GM19324 (cell line): ENCODE measurements around the gene C1orf174.
"Not testable (repeated sequence)": the region's sequence is repeated elsewhere in the genome, so short reads cannot be mapped to it uniquely, and the experiment has no call there.

Experiments used
- ATAC-seq: cut with Tn5 transposase; IDR thresholded peaks from one replicate; pipeline ENCODE4 v1.9.1; 2021; ENCODE audit warnings: mild to moderate bottlenecking, moderate library complexity; ENCODE audit not compliant: unreplicated experiment, low FRiP score

The C1orf174 gene

DNA sequence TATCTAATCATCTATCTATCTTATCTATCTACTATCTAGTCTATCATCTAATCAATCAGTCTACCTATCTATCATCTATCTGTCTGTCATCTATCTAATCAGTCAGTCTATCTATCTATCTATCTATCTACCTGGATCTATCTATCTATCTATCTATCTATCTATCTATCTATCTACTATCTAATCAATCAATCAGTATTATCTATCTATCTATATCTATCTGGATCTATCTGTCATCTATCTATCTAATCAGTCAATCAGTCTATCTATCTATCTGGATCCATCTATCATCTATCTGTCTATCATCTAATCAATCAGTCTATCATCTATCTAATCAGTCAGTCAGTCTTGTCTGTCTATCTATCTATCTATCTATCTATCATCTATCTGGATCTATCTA lies 26.9 kb upstream of the C1orf174 start:
- ATAC-seq, result no peak

DNA sequence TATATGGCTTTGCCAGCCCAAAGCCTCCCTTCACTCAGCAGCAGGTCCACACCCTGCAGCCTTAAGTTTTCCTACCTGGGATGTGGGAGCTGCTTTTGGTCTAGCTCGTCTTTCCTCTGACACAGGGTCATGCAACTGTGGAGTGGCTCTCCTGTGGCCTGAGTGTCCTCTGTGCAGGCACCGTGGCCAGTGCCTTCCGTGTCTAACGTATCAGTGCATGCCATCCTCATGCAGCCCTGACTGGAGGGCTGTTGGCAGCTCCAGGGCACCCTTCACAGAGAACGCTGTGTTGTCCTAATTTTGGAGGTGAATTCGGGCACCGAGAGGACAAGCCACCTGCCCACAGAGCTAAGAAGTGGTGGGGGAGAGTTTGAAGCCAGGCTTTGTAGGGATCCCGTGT lies 25.7 kb upstream of the C1orf174 start:
- ATAC-seq, result no peak

DNA sequence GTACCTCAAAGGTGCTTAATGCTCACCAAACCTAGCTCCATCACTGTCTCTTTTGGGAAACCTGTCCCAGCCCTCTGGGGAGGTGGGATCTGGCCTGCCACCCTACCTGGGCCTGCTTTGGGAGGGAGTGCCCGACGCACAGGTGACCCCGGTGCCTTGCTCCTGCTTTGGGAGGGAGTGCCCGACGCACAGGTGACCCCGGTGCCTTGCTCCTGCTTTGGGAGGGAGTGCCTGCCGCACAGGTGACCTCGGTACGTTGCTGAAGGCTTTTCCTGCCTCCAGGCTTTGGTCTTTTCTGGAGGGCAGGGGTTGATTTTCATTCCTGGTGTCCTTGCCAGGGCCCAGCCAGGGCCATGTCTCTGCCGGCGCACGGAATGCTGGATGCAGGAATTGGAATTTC lies 25.2 kb upstream of the C1orf174 start:
- ATAC-seq, result no peak

DNA sequence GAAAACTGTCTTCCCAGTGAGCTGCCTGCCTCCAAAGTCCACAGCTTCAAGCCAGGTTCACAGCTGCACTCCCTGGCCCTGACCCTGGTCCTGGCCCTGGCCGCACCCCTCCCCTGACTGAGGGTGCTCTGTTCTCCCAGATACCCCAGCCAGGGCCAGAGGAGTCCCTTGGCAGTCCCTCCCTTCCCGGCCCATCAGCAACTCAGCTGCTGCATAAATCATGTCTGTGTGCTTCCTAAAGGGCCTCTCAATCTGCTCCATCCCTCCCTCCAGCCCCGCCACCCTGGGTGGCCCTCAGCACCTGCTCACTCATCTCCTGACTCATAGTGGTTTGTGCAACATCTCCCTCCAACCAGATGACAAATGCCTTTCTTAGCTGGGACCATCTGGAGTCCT lies 24.8 kb upstream of the C1orf174 start:
- ATAC-seq, result no peak

DNA sequence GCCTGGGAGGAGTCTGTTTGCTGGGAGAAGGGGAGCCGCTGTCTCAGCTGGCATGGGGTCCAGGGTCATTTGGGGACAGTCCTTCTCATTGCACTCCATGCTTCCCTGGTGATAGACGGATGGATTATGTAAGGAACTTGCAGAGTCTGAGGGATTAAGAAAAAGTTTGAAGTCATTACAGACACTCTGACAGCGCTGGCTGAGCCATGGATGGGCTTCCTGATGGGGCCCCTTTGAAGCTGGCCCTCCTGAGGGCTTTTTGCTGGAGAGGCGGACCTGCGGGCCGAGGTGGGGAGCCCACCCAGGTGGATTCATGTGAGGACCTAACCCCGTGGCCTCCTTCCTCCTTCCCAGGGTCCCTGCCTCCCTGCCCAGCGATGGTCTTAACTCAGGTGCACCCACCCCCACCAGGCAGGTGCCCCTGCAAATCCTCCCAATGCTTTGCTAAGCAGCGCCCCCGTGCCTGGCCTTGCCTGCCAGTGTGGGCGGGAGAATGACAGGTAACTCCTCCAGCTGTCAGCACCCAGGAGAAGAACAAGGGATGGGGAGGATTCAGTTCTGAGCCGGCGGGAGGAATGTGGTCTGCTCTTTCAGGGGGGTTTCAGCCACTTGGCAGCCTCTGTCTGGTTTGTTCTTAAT lies 24.2 kb upstream of the C1orf174 start:
- ATAC-seq, result no peak

DNA sequence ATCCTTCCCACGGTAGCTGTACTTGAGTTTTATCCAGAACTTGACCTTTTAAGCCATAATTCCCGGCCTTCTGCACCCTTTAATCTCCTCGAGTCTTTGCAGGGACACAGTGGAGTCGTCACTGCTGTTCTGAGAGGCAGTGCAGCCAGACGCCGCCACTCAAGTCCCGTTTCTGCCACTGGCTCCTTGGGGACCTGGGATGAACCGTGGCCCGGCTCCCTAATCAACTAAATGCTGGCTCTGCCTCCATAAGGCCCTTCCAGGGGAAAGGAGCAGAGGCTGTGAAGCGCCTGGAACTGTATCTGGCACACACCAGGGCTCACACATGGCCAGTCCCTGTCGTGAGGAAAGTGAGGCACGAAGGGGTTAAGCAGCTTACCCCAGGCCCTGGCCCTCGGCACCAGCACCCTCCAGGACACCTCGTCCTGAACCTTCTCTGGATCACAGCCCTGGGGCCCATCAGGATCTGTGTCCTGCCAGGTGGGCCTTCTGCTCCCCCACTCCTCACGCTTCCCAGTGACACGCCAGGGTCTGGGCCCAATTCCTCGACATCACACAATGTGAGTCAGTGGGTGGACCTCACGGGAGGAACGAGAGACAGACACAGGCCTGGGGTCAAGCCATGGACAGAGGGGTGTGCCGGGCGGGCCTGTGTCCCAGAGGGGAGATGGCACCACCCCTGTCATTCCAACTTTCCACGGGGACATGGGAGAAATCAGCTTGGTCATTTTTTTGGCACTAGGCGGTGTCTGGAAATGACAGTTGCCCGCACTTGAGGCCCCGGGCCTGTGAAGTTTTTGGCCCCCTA lies 23.5 kb upstream of the C1orf174 start:
- ATAC-seq, result no peak

DNA sequence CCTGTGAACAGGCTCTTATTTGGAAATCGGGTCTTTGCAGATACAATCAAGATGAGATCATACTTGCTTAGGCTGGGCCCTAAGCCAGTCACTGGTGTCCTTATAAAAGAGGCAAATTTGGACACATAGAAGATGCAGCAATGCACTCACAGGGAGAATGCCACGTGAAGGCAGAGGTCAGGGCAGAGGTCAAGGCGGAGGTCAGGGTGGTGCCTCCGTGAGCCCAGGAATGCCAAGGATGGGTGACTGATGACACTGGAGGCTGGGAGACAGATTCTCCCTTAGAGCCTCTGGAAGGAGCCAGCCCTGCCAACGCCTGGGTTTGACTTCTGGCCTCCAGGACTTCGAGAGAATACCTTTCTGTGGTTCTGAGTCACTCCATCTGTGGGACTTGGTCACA lies 22.8 kb upstream of the C1orf174 start:
- no peak for ATAC-seq

DNA sequence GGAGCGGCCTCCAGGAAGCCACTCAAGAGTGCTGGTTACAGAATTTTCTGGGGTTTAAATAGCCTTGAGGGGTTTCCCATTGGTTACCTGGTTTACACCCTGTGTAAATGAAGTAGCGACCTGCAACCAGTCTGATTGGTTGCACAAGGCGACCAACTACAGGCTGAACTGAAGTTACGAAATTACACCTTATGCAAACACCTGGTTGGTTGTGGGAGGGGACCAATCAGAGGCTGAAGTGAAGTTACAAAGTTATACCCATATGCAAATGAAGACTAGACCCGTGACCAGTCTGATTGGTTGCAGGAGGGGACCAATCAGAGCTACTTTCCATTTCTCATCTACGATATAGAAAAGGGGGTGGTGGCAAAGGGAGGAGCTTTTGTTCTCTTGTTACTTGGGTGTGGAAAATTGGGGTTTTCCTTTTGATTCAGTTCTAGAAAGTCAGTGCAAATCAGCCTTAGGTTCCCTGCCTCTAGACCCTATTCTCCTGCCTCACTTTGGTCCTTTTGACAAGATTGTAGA lies 22.2 kb upstream of the C1orf174 start:
- ATAC-seq, result no peak

DNA sequence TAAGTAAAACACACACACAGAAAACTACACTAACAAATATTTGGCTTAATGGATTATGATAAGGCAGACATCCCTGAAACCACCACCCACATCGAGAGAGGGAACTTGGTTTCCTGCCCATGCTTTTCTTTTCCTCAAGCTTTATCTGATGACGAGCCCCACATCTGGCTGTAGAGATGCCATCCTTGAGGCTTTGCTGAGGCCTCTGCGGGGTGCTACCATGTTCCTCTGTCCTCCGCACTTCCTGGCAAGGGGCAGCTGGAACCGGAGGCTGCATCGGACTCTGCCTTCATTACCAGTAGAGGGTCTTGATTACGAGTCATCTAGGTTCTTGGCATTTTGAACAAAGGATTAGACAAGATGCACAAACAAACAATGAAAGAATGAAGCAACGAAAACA lies 21.7 kb upstream of the C1orf174 start:
- ATAC-seq, result no peak

DNA sequence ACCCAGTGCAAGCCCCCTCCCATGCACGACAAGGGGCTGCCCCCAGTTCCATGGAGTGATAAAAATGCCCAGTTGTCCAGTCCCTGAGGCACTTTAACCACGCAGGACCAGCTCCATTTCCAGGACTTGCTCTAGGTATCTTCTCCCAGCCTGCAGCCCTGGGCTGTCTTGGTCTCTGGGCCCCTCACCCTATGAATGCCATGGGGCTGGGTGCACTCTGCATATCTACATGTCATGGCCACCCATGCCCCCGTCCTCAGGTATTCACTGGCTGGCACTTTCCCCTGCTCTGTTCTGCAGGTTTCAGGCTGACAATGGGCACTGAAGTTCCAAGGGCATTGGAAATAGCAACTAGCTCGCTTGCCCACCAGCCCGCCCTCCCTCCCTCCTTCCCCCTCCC lies 19.6 kb upstream of the C1orf174 start:
- ATAC-seq, result no peak

DNA sequence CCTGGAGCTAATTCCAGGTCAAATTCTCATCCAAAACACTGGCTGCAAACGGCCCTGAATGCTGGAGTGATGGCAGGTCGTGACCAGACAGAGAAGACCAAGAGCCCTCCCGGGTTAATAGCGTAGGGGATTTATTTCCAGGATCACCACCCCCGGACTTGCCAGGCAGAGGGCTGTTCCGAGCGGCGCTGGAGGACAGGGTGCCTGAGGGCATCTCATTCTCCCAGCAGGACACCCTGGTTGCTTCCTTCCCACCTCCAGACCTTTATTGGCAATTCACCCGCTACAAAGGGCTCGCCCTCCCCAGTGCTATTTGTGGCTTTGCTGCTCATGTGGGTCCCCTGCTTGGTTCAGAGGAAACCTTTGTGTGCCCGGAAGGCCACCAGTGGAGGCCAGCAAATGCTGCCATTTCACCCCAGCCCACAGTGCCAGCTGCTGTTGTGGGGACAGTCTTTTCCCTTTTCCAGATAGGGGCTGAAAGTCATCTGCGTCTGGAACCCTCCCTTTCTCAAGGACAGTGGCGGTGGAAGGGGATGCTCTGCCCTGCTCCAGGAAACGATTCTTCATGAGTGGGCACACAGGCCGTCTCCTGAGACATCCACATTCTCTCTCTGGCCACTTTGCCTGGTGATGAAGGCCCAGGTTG lies 19.0 kb upstream of the C1orf174 start:
- ATAC-seq, result no peak

DNA sequence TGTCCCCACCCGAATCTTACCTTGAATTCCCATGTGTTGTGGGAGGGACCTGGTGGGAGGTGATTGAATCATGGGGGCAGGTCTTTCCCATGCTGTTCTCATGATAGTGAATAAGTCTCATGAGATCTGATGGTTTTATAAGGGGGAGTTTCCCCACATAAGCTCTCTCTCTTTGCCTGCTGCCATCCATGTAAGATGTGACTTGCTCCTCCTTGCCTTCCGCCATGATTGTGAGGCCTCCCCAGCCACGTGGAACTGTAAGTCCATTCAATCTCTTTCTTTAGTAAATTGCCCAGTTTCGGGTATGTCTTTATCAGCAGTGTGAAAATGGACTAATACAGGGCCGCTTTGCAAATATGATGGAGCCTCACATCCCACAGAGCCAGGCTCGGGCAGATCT lies 18.3 kb upstream of the C1orf174 start:
- not testable (repeated sequence) for ATAC-seq

DNA sequence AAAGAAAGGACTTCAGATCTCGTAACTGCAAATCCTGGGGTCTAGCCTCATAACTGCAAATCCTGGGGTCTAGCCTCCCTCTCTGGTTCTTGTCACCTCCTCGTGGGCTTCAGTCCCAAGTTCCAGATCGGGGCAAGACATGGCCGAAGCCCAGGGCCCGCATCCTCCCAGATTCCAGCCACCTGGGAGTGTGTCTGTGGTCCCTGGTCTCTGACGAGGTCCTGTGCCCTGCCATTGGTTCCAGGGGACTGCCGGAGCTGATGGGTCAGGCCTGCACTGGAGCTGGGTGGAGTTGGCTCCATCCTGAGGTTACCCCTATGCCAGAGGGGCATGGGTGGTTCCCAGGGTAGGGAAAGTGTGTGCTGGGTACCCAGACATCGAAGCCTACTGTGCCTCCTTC lies 17.7 kb upstream of the C1orf174 start:
- ATAC-seq, result no peak

DNA sequence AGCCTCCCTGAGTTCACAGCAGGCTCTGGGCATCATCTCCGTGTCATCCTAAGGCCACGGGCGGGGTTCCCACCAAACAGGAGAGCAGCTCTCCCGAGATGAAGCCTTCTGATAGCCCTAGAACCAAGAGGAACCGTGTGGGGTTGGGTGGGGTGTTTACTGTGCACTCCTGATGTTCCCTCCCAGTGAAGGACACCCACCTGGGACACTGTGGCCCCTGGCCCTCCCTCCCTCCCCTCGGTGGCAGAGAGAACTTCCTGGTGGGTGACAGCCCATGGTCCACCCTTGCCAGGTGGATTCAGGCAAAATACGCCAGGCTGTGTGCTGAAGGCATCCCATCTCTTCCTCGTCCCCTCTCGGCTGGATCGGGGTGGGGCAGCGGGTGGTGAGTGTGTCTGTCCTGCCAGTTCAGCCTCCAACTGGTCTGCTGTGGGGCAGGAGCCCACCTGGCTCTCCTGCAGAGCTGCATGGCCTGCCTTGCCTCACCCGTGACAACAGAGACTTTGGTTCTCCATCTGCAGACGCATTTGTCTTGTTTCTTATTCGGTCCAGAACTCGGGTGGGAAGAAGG lies 15.6 kb upstream of the C1orf174 start:
- no peak for ATAC-seq

DNA sequence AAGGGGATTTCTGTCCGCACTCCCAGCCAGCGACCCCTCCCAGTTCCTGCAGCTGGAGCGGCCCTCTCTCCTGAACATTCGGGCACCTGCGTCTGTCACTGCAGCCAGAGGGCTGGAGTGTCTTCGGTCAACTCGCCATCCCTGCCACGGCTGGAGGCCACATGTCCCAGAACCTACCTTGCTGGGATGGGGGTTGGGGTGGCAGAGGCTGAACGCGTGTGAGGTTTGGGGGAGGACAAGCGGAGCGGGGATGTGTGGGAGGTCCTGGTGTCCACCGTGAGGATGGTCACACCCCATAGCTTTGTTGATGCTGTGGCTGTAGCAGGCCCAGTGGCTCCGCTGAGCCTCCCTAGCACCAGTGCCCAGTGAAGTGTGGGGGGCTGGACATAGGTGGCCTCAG lies 14.8 kb upstream of the C1orf174 start:
- no peak for ATAC-seq

DNA sequence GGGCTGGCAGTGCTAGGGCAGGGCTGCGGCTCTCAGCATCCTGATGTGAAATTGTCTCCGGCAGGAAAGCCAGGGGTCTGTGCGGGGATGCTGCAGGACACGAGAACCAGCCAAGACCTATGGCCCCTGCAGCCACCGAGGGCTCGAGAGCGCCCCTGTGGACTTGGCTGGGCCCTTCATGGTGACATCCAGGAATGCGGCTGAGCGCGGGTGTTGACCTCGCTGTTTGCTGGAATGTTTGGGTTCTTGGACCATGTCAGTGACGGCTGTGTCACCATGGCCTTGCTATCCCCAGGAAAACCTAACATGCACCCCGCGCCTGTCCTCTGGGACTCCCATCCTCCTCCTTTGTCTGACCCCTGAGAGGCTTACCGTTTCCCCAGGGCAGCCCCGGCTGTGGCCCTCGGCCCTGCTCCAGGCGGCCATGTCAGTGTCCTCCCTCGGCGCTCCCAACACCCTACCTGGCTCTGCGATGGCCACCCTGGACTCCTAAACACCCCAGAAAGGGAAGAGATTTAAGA lies 14.3 kb upstream of the C1orf174 start:
- no peak for ATAC-seq

DNA sequence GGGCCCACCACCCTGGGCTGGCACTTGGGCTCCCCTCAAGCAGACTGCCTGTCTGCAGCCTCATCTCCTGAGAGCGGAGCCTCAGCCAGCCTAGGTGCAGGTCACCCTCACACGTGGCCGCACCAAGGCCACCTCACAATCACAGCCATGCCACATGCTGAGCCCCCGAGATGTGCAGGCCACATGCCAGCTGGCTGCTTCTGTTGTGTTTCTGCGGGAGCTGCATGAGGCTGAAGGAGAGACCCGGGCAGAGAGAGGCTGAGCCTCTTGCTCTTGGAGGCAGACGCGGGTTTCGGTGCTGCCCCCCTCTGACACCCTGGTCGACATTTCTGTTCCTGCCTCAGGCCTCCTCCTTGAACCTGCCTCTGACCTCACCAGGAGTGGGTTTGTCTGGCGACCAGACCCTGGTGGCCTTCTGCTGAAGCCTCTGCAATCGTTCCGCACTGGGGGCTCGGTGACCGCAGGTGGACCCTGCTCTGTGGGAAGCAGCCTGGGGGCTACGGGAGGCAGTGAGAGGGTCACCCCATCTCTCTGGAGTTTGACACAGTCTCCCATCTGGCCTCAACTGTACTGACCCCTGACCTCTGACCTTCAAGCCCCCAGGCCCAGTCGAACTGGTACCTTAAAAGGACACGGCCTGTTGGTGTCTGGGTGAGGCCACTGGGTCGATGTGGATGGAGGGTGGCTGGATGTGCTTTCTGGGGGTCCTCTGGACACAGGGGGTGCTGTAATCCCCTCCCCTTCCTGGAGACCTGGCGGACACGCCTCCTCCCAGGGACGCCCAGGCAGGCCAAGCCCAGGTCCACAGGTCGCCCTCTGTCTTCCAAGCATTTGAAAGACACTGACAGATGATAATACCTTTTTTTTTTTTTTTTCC lies 13.0 kb upstream of the C1orf174 start:
- no peak for ATAC-seq

DNA sequence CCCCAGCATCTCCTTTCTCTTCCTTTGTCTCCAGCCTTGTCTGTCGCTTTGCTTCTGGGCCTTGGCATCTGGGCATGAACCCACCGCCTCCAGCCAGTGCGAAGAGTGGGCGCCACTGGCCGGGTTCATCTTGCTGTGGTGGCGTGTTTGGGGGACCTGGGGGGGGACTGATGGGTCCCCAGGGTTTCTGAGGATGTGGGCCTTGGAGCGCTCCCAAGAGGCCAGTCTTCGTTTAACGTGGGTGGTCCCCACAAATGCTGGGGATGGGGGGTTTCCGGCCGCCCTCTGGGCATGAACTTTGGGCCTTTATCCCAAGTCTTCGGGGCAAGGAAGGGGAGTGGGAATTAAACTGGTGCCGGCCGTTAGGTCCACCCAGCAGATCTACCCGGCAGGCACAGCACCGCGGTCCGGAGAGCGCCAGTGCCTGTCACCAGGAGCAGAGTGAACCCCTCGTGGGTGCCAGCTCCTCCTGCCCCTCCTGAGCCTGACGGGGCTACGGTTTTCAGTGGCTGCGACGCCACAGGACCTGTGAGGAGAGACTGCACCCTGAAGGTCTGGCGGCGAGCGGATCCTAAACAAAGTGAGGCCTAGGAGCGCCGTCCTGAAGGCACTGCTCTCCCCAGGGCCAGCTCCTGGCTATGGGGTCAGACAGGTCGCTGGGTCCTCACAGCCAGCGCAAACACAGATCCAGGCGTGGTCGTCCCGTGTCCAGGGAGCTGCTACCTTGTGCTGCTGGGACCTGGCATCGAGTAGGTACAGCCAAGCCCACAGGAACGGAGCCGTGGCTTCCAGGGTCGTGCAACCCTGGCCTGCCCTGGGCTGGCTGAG lies 12.1 kb upstream of the C1orf174 start:
- no peak for ATAC-seq
